Activated CD4-positive, alpha-beta memory T cell treated with anti-CD3 and anti-CD28 coated beads for 36 hours (primary cell): ENCODE results near the gene S100PBP. TPM values are rescaled to one million over a fixed set of nuclear protein-coding genes. Genes with fewer than 3 reads are reported as not detected.

Experiments used
- CTCF ChIA-PET: fragments of 350-600 bp; sonication (Branson Sonifier 250); formaldehyde crosslinking; loops from one replicate; lab custom pipeline; 2021; ENCODE audit warnings: antibody characterized with exemption, inconsistent platforms; lab: Charles Lee
- POLR2A ChIA-PET: fragments of 350-600 bp; sonication (Branson Sonifier 250); formaldehyde crosslinking; loops from one replicate; lab custom pipeline; 2021; ENCODE audit warnings: antibody characterized with exemption; lab: Charles Lee
- DNase-seq: peaks from one replicate; pipeline ENCODE4 v3.0.0-alpha.2; 2020
- H3K27ac Mint-ChIP-seq: one replicate; pipeline ENCODE4 v1.8.0; 2021; ENCODE audit warnings: mixed read lengths
- H3K27me3 Mint-ChIP-seq: one replicate; pipeline ENCODE4 v1.8.0; 2021; ENCODE audit warnings: mixed read lengths
- H3K36me3 Mint-ChIP-seq: one replicate; pipeline ENCODE4 v1.8.0; 2021; ENCODE audit warnings: mixed read lengths
- H3K4me1 Mint-ChIP-seq: one replicate; pipeline ENCODE4 v1.8.0; 2021; ENCODE audit warnings: low read depth, mixed read lengths
- H3K4me3 Mint-ChIP-seq: one replicate; pipeline ENCODE4 v1.8.0; 2021; ENCODE audit warnings: mild to moderate bottlenecking, mixed read lengths
- H3K9me3 Mint-ChIP-seq: one replicate; pipeline ENCODE4 v1.8.0; 2021; ENCODE audit warnings: mixed read lengths
- intact Hi-C: fragments of 100-400 bp; cut with micrococcal nuclease; formaldehyde crosslinking; loops from one replicate; pipeline ENCODE4 v1.15.1; 2023
- total RNA-seq, 2 experiments: library from RNA; stranded (reverse); gene quantifications; one replicate each; pipeline ENCODE4 v1.2.3, GENCODE V29; 2021

S100PBP gene
- total RNA-seq, 2 experiments from 2014 or later: 30.4 to 32.7 TPM

GRCh38 chr1:32810358-32810757 is 7.1 kb upstream of the S100PBP start:
- DNase-seq: no peak
- H3K4me3 Mint-ChIP-seq: no peak overlapping the region
- ChIA-PET POLR2A (no interaction called here), CTCF (no interaction called here)
- intact Hi-C loops: no loop called here
- H3K9me3 Mint-ChIP-seq: no peaks in the 10 kb centered on the region
- no peaks in the 10 kb centered on the region for H3K27me3 Mint-ChIP-seq
- peaks cover 49% of the 10 kb centered on the region for H3K4me1 Mint-ChIP-seq
- H3K36me3 Mint-ChIP-seq: peaks cover 71% of the 10 kb centered on the region
- H3K27ac Mint-ChIP-seq: no peak overlapping the region

GRCh38 chr1:32811265-32811664 is 6.2 kb upstream of the S100PBP start:
- Mint-ChIP-seq H3K9me3 (no peaks in the 10 kb centered on the region), H3K36me3 (peaks cover 68% of the 10 kb centered on the region), H3K27ac (no peak overlapping the region), H3K27me3 (no peaks in the 10 kb centered on the region), H3K4me1 (peaks cover 53% of the 10 kb centered on the region), H3K4me3 (no peak overlapping the region)
- ChIA-PET CTCF (no interaction called here), POLR2A (no interaction called here)
- intact Hi-C loops: no loop called here
- no peak for DNase-seq

- no peak overlapping the region for H3K27ac Mint-ChIP-seq
- peaks cover 69% of the 10 kb centered on the region for H3K36me3 Mint-ChIP-seq
- no peaks in the 10 kb centered on the region for H3K27me3 Mint-ChIP-seq
- no peak overlapping the region for H3K4me3 Mint-ChIP-seq
- CTCF ChIA-PET: no interaction called here
- intact Hi-C loops: no loop called here
- H3K9me3 Mint-ChIP-seq: no peaks in the 10 kb centered on the region
- DNase-seq: no peak
- POLR2A ChIA-PET: interaction anchor here (0.6 kb wide), 1 partner anchor 99 kb away, joined by 4 read pairs; no protein-coding TSS in a partner anchor
- peaks cover 56% of the 10 kb centered on the region for H3K4me1 Mint-ChIP-seq
Observed at GRCh38 chr1:32811917-32812316, 5.5 kb upstream of the S100PBP start.

- POLR2A ChIA-PET: interaction anchor here (0.6 to 0.7 kb wide), 2 partner anchors 11 to 163 kb away, joined by 3 to 5 read pairs; partner anchors contain the start of gene RBBP4
- intact Hi-C loops: no loop called here
Observed at GRCh38 chr1:32813941-32814739, 3.3 kb upstream of the S100PBP start.

GRCh38 chr1:32816676-32817158 is 736 bp upstream of the S100PBP start:
- peak overlapping the region; percentile 99 for H3K4me3 Mint-ChIP-seq
- intact Hi-C loops: loop anchor here (1.0 kb wide), 5 partner anchors 17 to 311 kb away; partner anchors contain the start of genes RNF19B and ZBTB8OS
- ChIA-PET CTCF (interaction anchor here (1.4 kb wide), 1 partner anchor 104 kb away, joined by 5 read pairs; no protein-coding TSS in a partner anchor), POLR2A (interaction anchor here (1.3 to 2.3 kb wide), 3 partner anchors 9 to 166 kb away, joined by 3 to 13 read pairs (median 5); partner anchors contain the start of genes RBBP4 and ZBTB8OS)
- peaks cover 54% of the 10 kb centered on the region for H3K4me1 Mint-ChIP-seq
- H3K27ac Mint-ChIP-seq: peak overlapping the region; percentile 94
- no peak for DNase-seq
- H3K9me3 Mint-ChIP-seq: no peaks in the 10 kb centered on the region
- H3K27me3 Mint-ChIP-seq: no peaks in the 10 kb centered on the region
- peaks cover 33% of the 10 kb centered on the region for H3K36me3 Mint-ChIP-seq

More at GRCh38 chr1:32813941-32814739, 3.3 kb upstream of the S100PBP start:
- Mint-ChIP-seq H3K36me3 (peaks cover 54% of the 10 kb centered on the region), H3K4me1 (peaks cover 60% of the 10 kb centered on the region), H3K27me3 (no peaks in the 10 kb centered on the region), H3K9me3 (no peaks in the 10 kb centered on the region), H3K27ac (peak overlapping the region; percentile 43), H3K4me3 (peak overlapping the region; percentile 12)
- no peak for DNase-seq
- CTCF ChIA-PET: interaction anchor here (1.5 kb wide), 1 partner anchor 58 kb away, joined by 4 read pairs; no protein-coding TSS in a partner anchor

GRCh38 chr1:32817815-32818786 is 648 bp downstream of the S100PBP start:
- H3K27me3 Mint-ChIP-seq: no peaks in the 10 kb centered on the region
- ChIA-PET CTCF (interaction anchor here (1.0 to 1.2 kb wide), 2 partner anchors 106 to 298 kb away, joined by 4 to 5 read pairs; no protein-coding TSS in a partner anchor), POLR2A (interaction anchor here (1.0 to 2.3 kb wide), 4 partner anchors 19 to 613 kb away, joined by 3 to 13 read pairs (median 4); partner anchors contain the start of genes IQCC, RBBP4 and ZBTB8OS)
- H3K27ac Mint-ChIP-seq: peak overlapping the region; percentile 94
- H3K4me1 Mint-ChIP-seq: peaks cover 43% of the 10 kb centered on the region
- peak; percentile 46 for DNase-seq
- H3K4me3 Mint-ChIP-seq: peak overlapping the region; percentile 99
- H3K9me3 Mint-ChIP-seq: no peaks in the 10 kb centered on the region
- H3K36me3 Mint-ChIP-seq: peaks cover 27% of the 10 kb centered on the region
- intact Hi-C loops: loop anchor here (1.0 kb wide), 5 partner anchors 19 to 309 kb away; partner anchors contain the start of genes RNF19B and ZBTB8OS

GRCh38 chr1:32818804-32819541 is 1.5 kb downstream of the S100PBP start:
- Mint-ChIP-seq H3K36me3 (peaks cover 20% of the 10 kb centered on the region), H3K4me1 (peaks cover 34% of the 10 kb centered on the region), H3K9me3 (no peaks in the 10 kb centered on the region), H3K4me3 (peak overlapping the region; percentile 99), H3K27me3 (no peaks in the 10 kb centered on the region), H3K27ac (peak overlapping the region; percentile 94)
- CTCF ChIA-PET: interaction anchor here (1.0 to 1.2 kb wide), 2 partner anchors 107 to 299 kb away, joined by 4 to 5 read pairs; no protein-coding TSS in a partner anchor
- POLR2A ChIA-PET: interaction anchor here (1.0 kb wide), 2 partner anchors 168 to 613 kb away, joined by 3 read pairs; partner anchors contain the start of genes IQCC and RBBP4
- peak; percentile 45 for DNase-seq
- intact Hi-C loops: no loop called here

GRCh38 chr1:32825181-32825580 is 7.7 kb downstream of the S100PBP start:
- Mint-ChIP-seq H3K9me3 (no peaks in the 10 kb centered on the region), H3K27me3 (no peaks in the 10 kb centered on the region), H3K36me3 (peaks cover 35% of the 10 kb centered on the region), H3K27ac (no peak overlapping the region), H3K4me3 (no peak overlapping the region), H3K4me1 (peaks cover 7% of the 10 kb centered on the region)
- ChIA-PET POLR2A (no interaction called here), CTCF (no interaction called here)
- no peak for DNase-seq
- intact Hi-C loops: no loop called here

GRCh38 chr1:32828341-32828740 is 10.9 kb downstream of the S100PBP start:
- CTCF ChIA-PET: interaction anchor here (0.8 to 2.0 kb wide), 2 partner anchors 44 to 48 kb away, joined by 3 to 5 read pairs; no protein-coding TSS in a partner anchor
- Mint-ChIP-seq H3K4me1 (peaks cover 4% of the 10 kb centered on the region), H3K27me3 (no peaks in the 10 kb centered on the region), H3K9me3 (no peaks in the 10 kb centered on the region), H3K4me3 (no peak overlapping the region), H3K36me3 (peaks cover 51% of the 10 kb centered on the region), H3K27ac (no peak overlapping the region)
- intact Hi-C loops: no loop called here
- POLR2A ChIA-PET: no interaction called here
- DNase-seq: no peak

GRCh38 chr1:32830092-32830852 is 12.8 kb downstream of the S100PBP start:
- Mint-ChIP-seq H3K27me3 (no peaks in the 10 kb centered on the region), H3K36me3 (peaks cover 56% of the 10 kb centered on the region), H3K27ac (no peak overlapping the region), H3K9me3 (no peaks in the 10 kb centered on the region), H3K4me3 (no peak overlapping the region), H3K4me1 (peaks cover 4% of the 10 kb centered on the region)
- POLR2A ChIA-PET: no interaction called here
- intact Hi-C loops: no loop called here
- CTCF ChIA-PET: interaction anchor here (0.6 to 2.0 kb wide), 3 partner anchors 42 to 118 kb away, joined by 3 to 5 read pairs (median 3); no protein-coding TSS in a partner anchor
- no peak for DNase-seq
